SK-N-SH treated with all-trans-retinoic acid at 6 μM for 48 hours (cell line): ENCODE data around the gene PDIK1L.

Experiments
- ARNTL ChIP-seq: fragments of 450-650 bp; formaldehyde crosslinking; IDR thresholded peaks from 2 replicates; pipeline ENCODE4 v1.5.0; 2020; ENCODE audit warnings: low read depth, mild to moderate bottlenecking, moderate library complexity, borderline replicate concordance
- ESRRG ChIP-seq: fragments of 250-450 bp; sonication (Bioruptor Pico); IDR thresholded peaks from 2 replicates; pipeline ENCODE4 v1.6.1; 2021; ENCODE audit warnings: mild to moderate bottlenecking
- RARB ChIP-seq: fragments of 250-450 bp; sonication (Bioruptor Pico); IDR thresholded peaks from 2 replicates; pipeline ENCODE4 v1.8.0; 2021; ENCODE audit warnings: mild to moderate bottlenecking, moderate library complexity
- ZC3H10 ChIP-seq: fragments of 250-450 bp; sonication (Bioruptor Pico); IDR thresholded peaks from 2 replicates; pipeline ENCODE4 v1.5.1; 2021; ENCODE audit warnings: mild to moderate bottlenecking, moderate library complexity
- ZNF565 ChIP-seq: fragments of 450-650 bp; formaldehyde crosslinking; conservative IDR thresholded peaks from 2 replicates; pipeline ENCODE4 v1.5.0; 2020; ENCODE audit warnings: low read depth, mild to moderate bottlenecking, moderate library complexity
- TF ChIP-seq, protein P1 (sequence below): fragments of 250-450 bp; sonication (Bioruptor Pico); IDR thresholded peaks from 2 replicates; pipeline ENCODE4 v1.8.0; 2020; ENCODE audit warnings: mild to moderate bottlenecking, moderate library complexity, borderline replicate concordance

- TF ChIP-seq RARB (CRISPR knock-in tag), result no peak
- no peak for TF ChIP-seq ESRRG (CRISPR knock-in tag)
- no peak for TF ChIP-seq ZNF565 (CRISPR knock-in tag)
- TF ChIP-seq ZC3H10 (CRISPR knock-in tag), result no peak
- TF ChIP-seq, protein P1, sequence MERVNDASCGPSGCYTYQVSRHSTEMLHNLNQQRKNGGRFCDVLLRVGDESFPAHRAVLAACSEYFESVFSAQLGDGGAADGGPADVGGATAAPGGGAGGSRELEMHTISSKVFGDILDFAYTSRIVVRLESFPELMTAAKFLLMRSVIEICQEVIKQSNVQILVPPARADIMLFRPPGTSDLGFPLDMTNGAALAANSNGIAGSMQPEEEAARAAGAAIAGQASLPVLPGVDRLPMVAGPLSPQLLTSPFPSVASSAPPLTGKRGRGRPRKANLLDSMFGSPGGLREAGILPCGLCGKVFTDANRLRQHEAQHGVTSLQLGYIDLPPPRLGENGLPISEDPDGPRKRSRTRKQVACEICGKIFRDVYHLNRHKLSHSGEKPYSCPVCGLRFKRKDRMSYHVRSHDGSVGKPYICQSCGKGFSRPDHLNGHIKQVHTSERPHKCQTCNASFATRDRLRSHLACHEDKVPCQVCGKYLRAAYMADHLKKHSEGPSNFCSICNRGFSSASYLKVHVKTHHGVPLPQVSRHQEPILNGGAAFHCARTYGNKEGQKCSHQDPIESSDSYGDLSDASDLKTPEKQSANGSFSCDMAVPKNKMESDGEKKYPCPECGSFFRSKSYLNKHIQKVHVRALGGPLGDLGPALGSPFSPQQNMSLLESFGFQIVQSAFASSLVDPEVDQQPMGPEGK (CRISPR knock-in tag), result no peak
- TF ChIP-seq ARNTL, result no peak
Measured at GRCh38 chr1:26112407-26112775, 767 bp downstream of the PDIK1L start.
